GM23338 (cell line): Measurements from ENCODE around the gene KLHL41. TPM values are rescaled to one million over a fixed set of nuclear protein-coding genes. Genes with fewer than 3 reads are reported as not detected.

ENCODE experiments used
- ATAC-seq: fragments of 200-7000 bp; cut with Tn5 transposase; 3 replicates; pipeline ENCODE4 v1.9.1; 2020
- DNase-seq: peaks from one replicate; pipeline ENCODE4 v3.0.0-alpha.2; 2015; ENCODE audit warnings: low spot score
- H2AFZ ChIP-seq: fragments of 200-600 bp; sonication (generic); 2 replicates; pipeline ENCODE4 v1.8.0; 2016; ENCODE audit warnings: antibody characterized with exemption, mild to moderate bottlenecking, moderate library complexity
- H3F3A ChIP-seq: fragments of 200-600 bp; sonication (generic); replicated peaks from 2 replicates; pipeline ENCODE4 v1.8.0; 2017; ENCODE audit warnings: antibody characterized with exemption, mixed run types, low read depth
- H3K27ac ChIP-seq: fragments of 200-600 bp; sonication (generic); 2 replicates; pipeline ENCODE4 v1.6.1; 2016; ENCODE audit warnings: low read depth
- H3K27me3 ChIP-seq: fragments of 200-600 bp; sonication (generic); 2 replicates; pipeline ENCODE4 v1.8.0; 2016; ENCODE audit warnings: mild to moderate bottlenecking, mixed run types, moderate library complexity; ENCODE audit not compliant: insufficient read depth
- H3K36me3 ChIP-seq: fragments of 200-600 bp; sonication (generic); 2 replicates; pipeline ENCODE4 v1.8.0; 2016; ENCODE audit warnings: mild to moderate bottlenecking; ENCODE audit not compliant: insufficient read depth
- H3K4me1 ChIP-seq: fragments of 200-600 bp; sonication (generic); 2 replicates; pipeline ENCODE4 v1.8.0; 2016; ENCODE audit warnings: mild to moderate bottlenecking, moderate library complexity; ENCODE audit not compliant: insufficient read depth
- H3K4me2 ChIP-seq: fragments of 200-600 bp; sonication (generic); 2 replicates; pipeline ENCODE4 v1.7.1; 2017; ENCODE audit warnings: mixed run types
- H3K4me3 ChIP-seq: fragments of 200-600 bp; sonication (generic); 2 replicates; pipeline ENCODE4 v1.6.1; 2016; ENCODE audit warnings: mixed run types
- H3K79me2 ChIP-seq: fragments of 200-600 bp; sonication (generic); replicated peaks from 2 replicates; pipeline ENCODE4 v1.8.0; 2017; ENCODE audit warnings: mild to moderate bottlenecking; ENCODE audit not compliant: insufficient read depth
- H3K9me2 ChIP-seq: fragments of 200-600 bp; sonication (generic); 2 replicates; pipeline ENCODE4 v1.8.0; 2017; ENCODE audit not compliant: insufficient read depth
- H4K20me1 ChIP-seq: fragments of 200-600 bp; sonication (generic); replicated peaks from 2 replicates; pipeline ENCODE4 v1.8.0; 2017; ENCODE audit warnings: mild to moderate bottlenecking; ENCODE audit not compliant: insufficient read depth
- H3K27ac Mint-ChIP-seq: 2 replicates; pipeline ENCODE4 v1.8.0; 2020; ENCODE audit warnings: inconsistent platforms, mild to moderate bottlenecking, moderate library complexity, mixed read lengths
- H3K27me3 Mint-ChIP-seq: 3 replicates; pipeline ENCODE4 v1.8.0; 2022; ENCODE audit warnings: low read depth, mild to moderate bottlenecking, moderate library complexity, mixed read lengths, inconsistent platforms; ENCODE audit not compliant: insufficient read depth, poor library complexity
- H3K36me3 Mint-ChIP-seq: 3 replicates; pipeline ENCODE4 v1.8.0; 2021; ENCODE audit warnings: low read depth, mild to moderate bottlenecking, inconsistent platforms, moderate library complexity, mixed read lengths
- H3K4me1 Mint-ChIP-seq: 3 replicates; pipeline ENCODE4 v1.8.0; 2020; ENCODE audit warnings: mild to moderate bottlenecking, inconsistent platforms, mixed read lengths
- H3K4me3 Mint-ChIP-seq: 3 replicates; pipeline ENCODE4 v1.8.0; 2021; ENCODE audit warnings: moderate library complexity, mild to moderate bottlenecking, inconsistent platforms, mixed read lengths
- H3K9me3 Mint-ChIP-seq: 3 replicates; pipeline ENCODE4 v1.8.0; 2020; ENCODE audit warnings: moderate library complexity, mild to moderate bottlenecking, inconsistent platforms, mixed read lengths
- CREB1 ChIP-seq: fragments of 250-450 bp; sonication (Bioruptor Pico); IDR thresholded peaks from 2 replicates; pipeline ENCODE4 v1.5.0; 2020; ENCODE audit warnings: low read depth, mild to moderate bottlenecking, moderate library complexity
- CTCF ChIP-seq, 2 experiments: fragments of 200-600 bp in 1 of 2; sonication (generic) in 1 of 2; conservative IDR thresholded peaks; 2 replicates each; pipeline versions ENCODE4 v1.5.1 to v1.6.1; 2016 to 2017; ENCODE audit warnings: antibody characterized with exemption in 2 of 2, low read depth in 2 of 2, mild to moderate bottlenecking in 2 of 2, moderate library complexity in 1 of 2
- ETS1 ChIP-seq: IDR thresholded peaks from 2 replicates; pipeline ENCODE4 v1.6.1; 2016; ENCODE audit warnings: antibody characterized with exemption
- EZH2phosphoT487 ChIP-seq: fragments of 200-600 bp; sonication (generic); IDR thresholded peaks from one replicate; pipeline ENCODE4 v1.8.1; 2018; ENCODE audit warnings: antibody characterized with exemption; ENCODE audit not compliant: unreplicated experiment
- JUNB ChIP-seq: IDR thresholded peaks from one replicate; pipeline ENCODE4 v1.6.1; 2016; ENCODE audit warnings: antibody characterized with exemption; ENCODE audit not compliant: unreplicated experiment
- NANOG ChIP-seq: IDR thresholded peaks from 2 replicates; pipeline ENCODE4 v1.6.1; 2016; ENCODE audit warnings: antibody characterized with exemption, borderline replicate concordance
- POLR2AphosphoS5 ChIP-seq: IDR thresholded peaks from 2 replicates; pipeline ENCODE4 v1.6.1; 2016; ENCODE audit warnings: antibody characterized with exemption, low read depth
- REST ChIP-seq: IDR thresholded peaks from one replicate; pipeline ENCODE4 v1.6.1; 2018; ENCODE audit warnings: antibody characterized with exemption; ENCODE audit not compliant: unreplicated experiment
- STAT1 ChIP-seq: IDR thresholded peaks from one replicate; pipeline ENCODE4 v1.6.1; 2016; ENCODE audit warnings: antibody characterized with exemption; ENCODE audit not compliant: unreplicated experiment
- ZNF114 ChIP-seq: fragments of 250-450 bp; sonication (Bioruptor Pico); IDR thresholded peaks from 2 replicates; pipeline ENCODE4 v1.5.0; 2020; ENCODE audit warnings: mild to moderate bottlenecking, moderate library complexity
- ZNF331 ChIP-seq: fragments of 250-450 bp; sonication (Bioruptor Pico); IDR thresholded peaks from 2 replicates; pipeline ENCODE4 v1.5.0; 2020; ENCODE audit warnings: low read depth, mild to moderate bottlenecking, moderate library complexity
- ZNF462 ChIP-seq: fragments of 250-450 bp; sonication (Bioruptor Pico); IDR thresholded peaks from 2 replicates; pipeline ENCODE4 v1.5.0; 2020; ENCODE audit warnings: mild to moderate bottlenecking, moderate library complexity
- polyA plus RNA-seq: library from polyadenylated mRNA; unstranded; fragments of >200 nt; fragmentation: Nextera tagmentation; extraction: Ambion mirVana; gene quantifications from 2 replicates; pipeline ENCODE4 v1.2.1, GENCODE V29; 2016
- total RNA-seq: library from RNA; depleted of rRNA; stranded (reverse); fragments of >200 nt; shearing (Covaris generic); gene quantifications from 2 replicates; pipeline ENCODE4 v1.2.3, GENCODE V29; 2014

KLHL41 gene
- total and polyA plus RNA-seq, 2 experiments from 2014 or later: not detected

GRCh38 chr2:169562519-169562918 is 53.0 kb downstream of the KLHL41 start:
- H3K27me3 Mint-ChIP-seq: peaks cover 5% of the 10 kb centered on the region
- H3K27ac ChIP-seq: no peak overlapping the region

More at GRCh38 chr2:169562519-169562918, 53.0 kb downstream of the KLHL41 start:
- H3K27ac Mint-ChIP-seq: no peak overlapping the region
- DNase-seq (no peak), ATAC-seq (no peak)
- H3K4me3 Mint-ChIP-seq: no peak overlapping the region
- H3K36me3 ChIP-seq: peaks cover 12% of the 10 kb centered on the region; the same call in 1 of the 2 replicates
- no peaks in the 10 kb centered on the region for H3K9me3 Mint-ChIP-seq
- H3K27me3 ChIP-seq: no peaks in the 10 kb centered on the region
- no peaks in the 10 kb centered on the region for H3K4me1 ChIP-seq
- H3K9me2 ChIP-seq: no peaks in the 10 kb centered on the region
- peaks cover 4% of the 10 kb centered on the region; the same call in 1 of the 2 replicates for H3K79me2 ChIP-seq
- H3K4me2 ChIP-seq: no peak overlapping the region
- TF ChIP-seq CREB1: no peak
- no peak for TF ChIP-seq EZH2phosphoT487
- no peak for TF ChIP-seq ETS1
- TF ChIP-seq CTCF (conservative IDR thresholded peaks at IDR 0.05; ENCODE audit: low read depth in 2 of 2): no peak
- no peak for TF ChIP-seq REST
- no peak for TF ChIP-seq POLR2AphosphoS5
- no peak for TF ChIP-seq ZNF331
- no peak for TF ChIP-seq ZNF114 (CRISPR knock-in tag)
- no peak for TF ChIP-seq ZNF462 (CRISPR knock-in tag)
- TF ChIP-seq NANOG: no peak
- TF ChIP-seq STAT1: no peak
- TF ChIP-seq JUNB: no peak
- H3F3A ChIP-seq: peaks cover 5% of the 10 kb centered on the region; the same call in 1 of the 2 replicates
- no peak overlapping the region for H3K4me3 ChIP-seq
- no peaks in the 10 kb centered on the region; the same call in 1 of the 2 replicates for H4K20me1 ChIP-seq
- no peaks in the 10 kb centered on the region for H3K4me1 Mint-ChIP-seq
- no peak overlapping the region for H2AFZ ChIP-seq
- H3K36me3 Mint-ChIP-seq: peaks cover 42% of the 10 kb centered on the region
